Hematopoietic multipotent progenitor cell treated with erythropoietin and hydrocortisone succinate and interleukin-3 and kit ligand, for 6 days (in vitro differentiated cells): ENCODE measurements around the gene TEAD1.
"Not testable (repeated sequence)": the region's sequence is repeated elsewhere in the genome, so short reads cannot be mapped to it uniquely, and the experiment has no call there.

Experiments
- DNase-seq: peaks from one replicate; pipeline ENCODE4 v3.0.0-alpha.2; 2015

The TEAD1 gene

DNA sequence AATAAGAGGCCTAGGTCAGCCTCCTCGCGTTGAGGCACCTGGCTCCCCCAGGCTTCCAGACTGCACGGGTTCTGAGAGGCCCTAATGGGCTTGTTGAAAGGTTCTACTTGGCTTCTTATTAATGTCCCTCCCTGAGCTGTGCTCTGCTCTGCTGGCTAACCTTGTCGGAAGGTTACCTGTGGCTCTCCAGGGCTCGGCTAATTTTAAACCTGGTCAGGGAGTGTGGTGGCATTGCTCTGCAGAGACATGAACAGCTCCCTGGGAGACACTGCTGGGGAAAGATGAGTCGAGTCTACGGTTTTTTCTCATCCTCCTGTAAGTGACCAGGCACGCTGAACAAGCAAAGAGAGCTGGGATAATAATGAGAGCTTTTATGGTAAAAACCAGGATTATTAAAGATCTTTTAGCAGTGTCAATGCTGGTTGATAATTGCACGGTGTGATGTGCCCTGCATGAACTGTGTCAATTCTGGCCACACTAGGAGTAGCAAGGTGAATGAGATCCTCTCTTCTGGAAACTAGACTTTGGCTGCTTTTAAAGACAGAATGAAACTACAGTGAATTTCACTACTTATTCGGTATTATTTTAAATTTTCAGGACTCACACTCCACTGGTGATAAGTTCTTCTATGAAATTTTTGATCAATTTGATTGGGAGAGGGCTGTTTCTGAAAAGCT, 70.7 kb downstream of the TEAD1 start:
- no peak for DNase-seq

DNA sequence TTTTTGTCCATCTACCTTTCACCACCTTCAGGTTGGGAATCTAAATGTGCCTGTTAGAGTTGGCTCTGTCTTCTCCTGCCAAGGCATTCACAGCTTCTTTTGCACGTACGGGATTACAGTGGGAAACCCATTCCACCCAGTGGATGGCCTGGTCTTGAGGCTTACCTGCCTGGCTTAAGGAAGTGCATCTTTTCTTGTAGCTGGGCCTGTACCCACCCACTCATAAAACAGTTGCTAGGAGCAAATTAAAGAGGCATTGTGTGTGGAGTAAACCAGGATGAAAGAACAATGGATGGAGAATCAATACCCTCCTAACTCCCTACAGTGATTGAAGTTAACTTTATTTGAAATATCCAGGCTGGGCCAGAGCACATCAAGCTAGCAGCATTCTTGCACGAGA, 71.6 kb downstream of the TEAD1 start:
- no peak for DNase-seq

DNA sequence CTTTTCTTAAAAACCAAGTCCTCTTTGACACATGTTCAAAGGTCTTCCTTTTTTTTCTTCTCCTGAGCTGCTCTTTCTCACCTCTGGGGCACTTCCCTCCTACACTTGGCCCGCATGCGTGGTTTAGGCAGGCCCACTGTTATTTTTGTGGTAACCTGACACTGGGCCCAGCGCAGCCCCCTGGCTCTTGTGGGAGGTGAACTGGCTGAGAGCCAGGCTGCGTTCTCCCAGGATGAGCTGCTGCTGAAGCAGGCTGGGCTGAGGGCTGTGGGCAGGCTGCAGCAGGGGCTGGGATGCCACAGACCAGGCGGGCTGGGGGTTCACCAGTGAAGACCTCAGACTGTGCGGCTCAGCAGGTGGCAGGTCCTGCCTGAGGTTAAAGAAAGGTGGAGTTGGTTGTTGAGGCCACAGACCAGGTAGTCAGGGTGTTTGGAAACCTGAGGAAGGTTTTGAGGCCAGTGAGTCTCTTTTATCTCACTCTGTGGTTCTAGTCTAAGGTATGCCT, 72.4 kb downstream of the TEAD1 start:
- no peak for DNase-seq

DNA sequence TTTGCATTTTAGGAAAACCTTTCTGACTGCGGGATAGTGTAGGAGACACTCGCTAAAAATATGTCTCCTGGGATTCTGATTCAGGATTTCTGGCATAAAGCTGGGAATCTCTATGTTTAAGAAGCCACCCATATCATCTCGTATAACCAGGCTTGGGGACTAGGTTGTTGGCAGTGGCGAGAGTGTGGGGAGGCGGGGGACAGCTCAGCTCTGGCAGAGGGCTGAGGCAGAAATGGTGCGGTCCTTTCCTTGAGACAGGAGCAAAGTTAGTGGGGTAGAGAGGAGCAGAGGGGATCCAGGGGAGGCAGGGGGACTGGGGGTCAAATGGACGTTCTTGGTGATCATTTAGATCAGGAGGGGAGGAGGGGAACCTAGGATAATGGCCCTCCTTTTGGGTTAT, 74.3 kb downstream of the TEAD1 start:
- no peak for DNase-seq

DNA sequence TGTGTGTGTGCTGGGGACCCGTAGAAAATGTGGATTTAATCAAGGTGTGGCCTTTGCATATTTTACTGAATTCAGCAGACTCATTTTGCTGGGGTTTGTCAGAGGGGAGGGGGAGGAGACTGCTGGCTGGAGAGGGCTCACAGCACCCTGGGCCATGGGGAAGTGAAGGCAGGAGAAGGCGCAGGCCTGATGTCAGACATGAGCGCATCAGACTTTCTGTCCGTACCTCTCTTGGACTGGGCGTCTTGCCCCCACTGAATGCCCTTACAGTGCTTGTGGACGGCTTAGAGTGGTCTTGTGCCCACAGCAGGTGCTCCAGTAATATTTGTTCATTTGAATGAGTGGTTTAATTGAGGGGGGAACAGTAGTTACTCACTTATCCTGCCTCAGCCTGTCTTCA, 75.2 kb downstream of the TEAD1 start:
- DNase-seq: no peak

DNA sequence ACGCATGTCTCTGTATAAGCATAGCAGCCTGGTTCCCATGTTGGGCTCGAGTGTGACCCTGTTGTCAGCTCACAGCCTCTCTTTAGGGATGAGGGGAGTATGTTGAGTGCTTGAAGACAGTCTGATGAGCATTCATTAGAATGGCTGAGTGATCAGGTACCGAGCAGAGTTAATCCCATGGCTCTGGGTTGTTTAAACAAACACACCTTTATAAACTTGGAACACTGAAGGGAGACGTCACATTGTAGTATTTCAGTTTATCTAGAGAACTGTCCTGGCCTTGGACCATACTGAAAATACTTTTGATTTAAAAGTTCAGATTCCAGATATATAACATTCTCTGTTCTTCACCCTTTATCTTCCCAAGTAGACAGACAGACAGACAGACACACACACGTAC, 76.0 kb downstream of the TEAD1 start:
- DNase-seq: no peak

DNA sequence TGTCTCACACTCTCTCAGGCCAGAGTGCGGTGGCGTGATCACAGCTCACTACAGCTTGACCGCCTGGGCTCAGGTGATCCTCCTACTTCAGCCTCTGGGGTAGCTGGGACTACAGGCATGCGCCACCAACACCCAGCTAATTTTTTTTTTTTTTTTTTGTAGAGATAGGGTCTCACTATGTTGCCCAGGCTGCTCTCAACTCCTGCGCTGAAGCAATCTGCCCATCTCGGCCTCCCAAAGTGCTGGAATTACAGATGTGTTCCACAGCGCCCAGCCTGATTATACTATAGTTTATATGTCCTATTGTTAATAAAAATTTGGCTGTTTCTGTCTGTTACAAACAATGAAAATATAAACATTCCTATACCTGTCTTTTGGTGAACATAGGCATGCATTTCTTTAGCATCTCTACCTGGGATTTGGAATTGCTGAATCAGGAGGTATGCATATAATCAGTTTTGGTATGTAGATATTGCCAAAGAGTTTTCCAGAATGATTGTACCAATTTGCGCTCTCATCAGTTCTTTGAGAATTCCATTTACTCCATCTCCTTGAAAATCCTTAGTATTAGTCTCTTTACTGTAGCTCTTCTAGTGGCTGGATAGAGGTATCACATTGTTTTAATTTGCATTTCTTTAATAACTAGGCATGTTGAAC, 78.8 kb downstream of the TEAD1 start:
- no peak for DNase-seq

DNA sequence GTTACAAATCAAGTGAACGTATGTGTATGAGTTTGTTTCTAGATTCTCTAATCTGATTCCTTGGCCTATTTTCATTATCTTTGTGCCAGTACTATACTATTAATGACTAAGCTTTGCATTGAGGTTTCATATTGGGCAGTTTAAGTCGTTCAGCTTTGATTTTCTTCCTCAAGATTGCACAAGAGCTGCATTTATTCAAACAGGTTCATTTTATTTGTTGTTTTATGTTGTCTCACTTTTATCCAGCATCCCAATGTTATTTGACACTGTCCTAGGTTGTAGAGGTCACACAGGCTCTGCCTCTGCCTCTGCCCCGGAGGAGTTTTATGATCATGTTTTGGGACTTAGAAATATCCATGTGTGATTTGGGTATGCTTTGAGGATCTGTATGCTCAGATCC, 79.8 kb downstream of the TEAD1 start:
- no peak for DNase-seq

DNA sequence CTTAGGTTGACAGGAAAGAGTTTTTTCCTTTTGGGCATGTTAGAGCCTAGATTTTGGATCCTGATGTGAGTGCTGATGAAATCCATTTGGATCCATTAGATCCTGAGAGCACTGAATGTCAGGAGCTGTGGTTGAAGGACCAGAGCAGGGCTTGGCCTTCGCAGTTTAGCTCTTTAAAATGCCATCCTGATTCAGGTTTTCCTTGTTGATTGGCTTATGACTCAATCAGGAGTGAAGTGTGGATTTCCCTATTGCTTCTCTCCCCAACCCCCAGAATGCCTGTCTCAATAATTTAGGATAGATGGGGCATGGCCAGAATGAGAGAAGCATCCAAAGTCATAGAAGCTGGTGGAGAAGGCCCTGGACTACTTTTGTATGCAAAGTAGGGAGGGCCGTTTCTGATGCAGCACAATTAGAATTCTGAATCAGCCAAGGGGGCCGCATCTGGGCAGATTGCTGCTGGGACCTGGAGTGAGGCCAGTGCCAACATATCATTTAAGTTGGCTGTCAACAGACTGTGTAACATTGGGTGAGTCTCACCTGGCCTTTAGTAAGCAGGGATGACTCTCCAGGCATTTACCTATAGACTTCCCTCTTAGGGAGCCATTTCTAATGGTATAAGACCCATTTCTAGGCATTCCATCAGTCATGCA, 80.5 kb downstream of the TEAD1 start:
- no peak for DNase-seq

DNA sequence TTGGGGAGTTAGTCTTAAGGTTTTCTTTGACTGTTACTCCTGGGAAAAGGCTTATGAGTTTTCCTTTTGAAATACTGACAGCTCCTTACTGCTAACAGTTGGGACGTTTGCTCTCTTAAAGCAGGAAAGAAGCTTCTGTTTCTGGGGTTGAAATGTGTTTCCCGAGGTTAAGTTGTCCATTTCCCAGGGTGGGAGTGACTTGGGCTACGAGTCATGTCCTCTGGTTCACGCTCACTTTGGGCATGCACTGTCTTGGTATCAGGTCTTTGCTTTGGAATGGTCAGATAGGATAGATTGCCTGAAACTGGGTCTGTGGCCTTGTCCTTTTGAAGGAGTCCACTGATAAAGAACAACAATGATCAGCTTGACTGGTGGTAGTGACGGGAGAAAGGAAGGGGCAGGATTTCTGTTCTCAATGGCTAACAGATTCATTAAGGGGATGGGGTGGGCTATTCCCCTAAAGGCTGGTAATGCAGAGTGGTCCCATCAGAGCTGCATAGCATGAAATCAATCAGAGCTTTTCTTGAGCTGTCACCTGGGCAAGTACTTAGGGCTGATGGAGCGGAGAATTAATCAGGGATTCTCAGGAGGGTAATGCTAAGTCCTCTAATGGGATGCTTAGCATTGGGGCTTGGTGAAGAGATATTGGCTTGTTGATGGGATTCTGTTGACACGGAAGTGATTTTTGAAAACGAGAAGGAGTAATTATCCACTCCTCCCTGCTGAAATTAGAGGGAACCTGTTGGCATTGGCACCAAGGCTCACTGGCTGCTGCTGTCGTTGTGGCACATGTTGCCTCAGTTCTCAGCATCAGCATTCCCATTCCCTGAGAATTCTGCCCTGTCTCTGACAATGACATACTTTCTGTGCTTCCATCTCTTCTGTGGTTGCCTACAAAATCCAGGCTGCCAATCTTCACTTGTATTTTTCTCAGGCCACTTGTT, 81.6 kb downstream of the TEAD1 start:
- DNase-seq: no peak

DNA sequence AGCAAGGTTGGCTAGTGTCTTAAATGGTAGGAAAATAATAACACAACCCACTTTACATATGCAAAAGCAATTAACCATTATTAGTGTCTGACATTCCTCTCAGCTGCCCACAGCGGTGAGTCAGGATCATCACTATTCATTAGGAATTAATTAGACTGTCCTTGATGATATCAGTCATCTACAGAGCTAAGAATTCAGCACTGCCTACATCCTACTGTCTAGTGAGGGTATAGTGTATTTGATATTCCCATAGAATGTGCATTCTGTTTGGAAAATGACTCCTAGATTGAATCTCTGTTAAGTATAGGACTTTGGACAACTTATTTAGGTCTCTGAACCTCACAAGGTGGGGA, 82.2 kb downstream of the TEAD1 start:
- no peak for DNase-seq

DNA sequence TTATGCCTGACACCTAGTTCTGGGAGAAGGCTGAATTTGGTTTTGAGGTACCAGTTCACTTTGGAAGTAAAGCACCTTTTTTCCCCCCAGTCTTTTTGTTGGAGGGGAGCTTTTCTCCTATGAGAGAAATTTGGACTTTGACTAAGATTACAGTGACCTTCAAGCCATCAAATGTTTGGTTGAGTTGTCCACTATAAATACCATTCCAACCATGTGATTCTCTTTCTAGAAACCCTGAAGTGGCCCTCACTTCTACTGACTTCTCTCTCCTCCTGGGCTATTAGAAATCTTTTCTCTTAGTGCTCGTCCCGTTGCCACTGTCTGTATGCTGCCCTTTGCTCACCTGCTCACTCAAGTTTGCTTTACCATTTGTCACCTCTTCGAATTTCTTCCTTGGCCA, 82.6 kb downstream of the TEAD1 start:
- DNase-seq: no peak

DNA sequence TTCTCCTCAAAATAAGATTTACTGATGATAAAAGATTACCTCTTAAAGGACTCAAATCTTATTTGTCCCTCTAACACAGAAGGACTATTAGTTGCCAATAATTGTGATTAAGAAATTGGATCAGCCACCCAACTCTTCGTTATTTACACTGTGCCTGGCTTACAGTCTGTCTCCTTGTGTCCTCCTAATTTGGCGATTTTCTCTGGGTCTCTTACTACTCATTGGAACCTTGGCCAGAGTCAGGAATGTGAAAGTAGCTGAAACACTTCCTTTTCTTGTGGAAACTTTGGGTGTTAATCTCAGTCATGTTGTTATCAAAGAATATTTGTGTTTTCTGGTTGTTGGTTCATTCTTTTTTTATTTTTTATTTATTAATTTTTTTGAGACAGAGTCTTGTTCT, 83.2 kb downstream of the TEAD1 start:
- DNase-seq: no peak

DNA sequence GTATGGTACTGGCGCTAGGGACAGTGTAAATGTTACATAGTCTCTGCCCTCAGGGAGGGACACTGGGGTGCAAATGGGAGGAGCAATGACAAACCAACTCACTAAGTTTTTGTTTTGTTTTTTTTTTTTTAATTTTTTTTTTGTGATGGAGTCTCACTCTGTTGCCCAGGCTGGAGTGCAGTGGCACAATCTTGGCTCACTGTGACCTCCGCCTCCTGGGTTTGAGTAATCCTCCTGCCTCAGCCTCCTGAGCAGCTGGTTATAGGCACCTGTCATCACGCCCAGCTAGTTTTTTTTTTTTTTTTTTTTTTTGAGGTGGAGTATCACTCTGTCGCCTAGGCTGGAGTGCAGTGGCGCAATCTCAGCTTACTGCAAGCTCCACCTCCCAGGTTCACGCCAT, 83.9 kb downstream of the TEAD1 start:
- DNase-seq: not testable (repeated sequence)

DNA sequence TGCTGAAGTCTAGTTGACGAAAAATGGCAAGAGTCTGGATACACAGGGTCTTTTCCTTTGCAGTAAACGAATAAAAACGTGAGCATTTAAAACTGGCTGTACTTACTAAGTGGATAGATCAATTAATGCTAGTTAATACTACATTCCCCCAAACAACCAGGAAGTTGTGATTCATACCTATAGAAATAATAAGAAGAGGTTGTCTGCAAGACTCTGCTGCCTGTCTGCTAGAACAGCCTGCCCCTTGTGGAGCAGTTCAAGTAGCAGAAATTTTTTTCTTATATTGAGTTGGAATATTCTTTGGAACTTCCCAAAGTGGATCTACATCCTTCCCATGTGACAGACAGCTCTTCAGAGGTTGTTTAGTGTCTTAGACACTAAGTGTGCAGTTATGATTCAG, 86.8 kb downstream of the TEAD1 start:
- peak; percentile 2 for DNase-seq

DNA sequence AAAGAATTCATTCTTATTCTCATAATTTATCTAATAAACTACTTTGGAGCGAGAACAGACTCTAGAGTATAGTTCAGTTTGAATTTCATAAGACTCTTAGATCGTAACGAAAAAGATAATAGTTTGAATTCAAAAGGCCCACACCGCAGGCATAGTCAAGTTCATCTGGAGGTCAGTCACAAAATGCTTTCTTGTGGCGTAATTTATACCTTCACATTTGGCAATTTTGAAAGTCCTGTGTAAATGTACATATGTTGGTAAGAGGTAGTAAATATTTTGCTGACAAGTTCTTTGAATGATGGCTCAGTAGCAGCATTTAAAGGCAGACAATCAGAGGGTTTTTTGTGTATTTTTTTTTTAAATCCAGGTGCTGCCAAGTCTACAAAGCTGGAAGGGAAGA, 88.1 kb downstream of the TEAD1 start:
- DNase-seq: no peak

DNA sequence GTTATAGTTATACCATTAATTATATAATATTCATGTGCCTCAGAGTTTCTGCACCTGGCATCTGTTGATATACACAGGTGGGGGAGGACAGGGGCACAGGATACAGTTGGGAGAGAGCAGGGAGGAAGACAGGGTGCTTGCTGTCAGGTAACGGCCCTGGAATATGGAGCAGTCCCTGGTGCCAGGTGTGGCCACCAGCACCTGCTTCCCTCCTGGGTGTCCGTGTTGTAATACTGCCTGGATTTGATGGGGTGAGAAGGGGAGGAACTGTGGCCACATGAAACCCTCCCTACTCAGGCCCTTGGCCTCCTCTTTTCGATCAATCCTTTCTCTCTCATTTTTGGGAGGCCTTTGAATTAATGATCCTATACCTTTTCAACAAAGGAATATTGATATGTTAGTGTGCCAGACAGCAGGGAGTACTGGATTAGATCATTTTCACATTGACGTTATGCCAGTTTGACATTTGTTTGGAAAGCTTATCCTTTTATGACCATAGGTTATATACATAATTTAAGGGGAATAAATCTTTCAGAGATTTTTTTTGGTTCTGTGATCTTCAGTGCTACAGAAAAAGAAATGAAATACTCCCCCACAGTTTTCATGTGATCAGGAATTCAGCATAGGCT, 88.6 kb downstream of the TEAD1 start:
- no peak for DNase-seq

DNA sequence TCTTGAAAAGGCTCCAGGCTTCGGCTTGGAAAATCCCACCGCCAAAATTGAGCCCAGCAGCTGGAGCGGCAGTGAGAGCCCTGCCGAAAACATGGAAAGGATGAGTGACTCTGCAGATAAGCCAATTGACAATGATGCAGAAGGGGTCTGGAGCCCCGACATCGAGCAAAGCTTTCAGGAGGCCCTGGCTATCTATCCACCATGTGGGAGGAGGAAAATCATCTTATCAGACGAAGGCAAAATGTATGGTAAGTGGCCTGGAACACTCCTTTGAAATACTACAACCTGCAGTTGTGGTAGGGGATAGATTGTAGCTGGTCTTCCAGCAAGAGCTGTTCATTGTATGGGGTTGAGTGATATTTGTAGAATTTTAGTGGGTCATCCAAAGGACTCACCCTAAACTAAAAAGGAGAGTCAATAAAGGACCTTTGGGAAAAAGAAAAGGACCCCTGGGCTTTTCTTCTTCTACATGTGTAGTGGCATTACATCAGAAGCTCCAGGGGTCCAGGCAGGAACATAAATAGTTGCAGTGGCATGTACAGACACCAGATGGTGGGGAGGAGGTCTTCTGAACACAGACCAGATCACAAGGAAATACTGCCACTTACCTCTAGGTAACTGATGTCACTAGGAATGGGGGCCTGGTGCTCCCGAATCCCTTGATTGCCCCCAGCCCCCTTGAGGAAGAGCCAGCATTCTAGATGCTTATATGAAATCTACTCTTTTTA, 90.1 kb downstream of the TEAD1 start:
- no peak for DNase-seq

DNA sequence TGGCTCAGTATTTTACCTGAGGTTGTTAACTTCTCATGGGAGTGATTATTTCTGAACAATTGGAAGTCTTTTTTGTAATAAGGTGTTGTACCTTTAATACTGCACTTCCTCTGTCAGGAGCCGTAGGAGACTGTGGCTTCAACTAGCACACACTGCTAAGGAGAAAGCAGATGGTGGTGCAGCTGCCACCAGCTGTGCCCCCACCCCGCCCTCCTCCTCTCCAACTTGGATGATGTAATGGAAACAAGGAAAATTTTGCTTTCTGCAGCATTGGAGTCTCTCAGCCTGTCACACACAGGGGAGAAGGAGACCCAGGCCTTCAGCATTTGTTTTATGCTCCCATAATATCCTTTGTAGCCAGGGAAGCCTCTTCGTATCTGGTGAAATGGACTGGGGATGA, 91.2 kb downstream of the TEAD1 start:
- DNase-seq: no peak

DNA sequence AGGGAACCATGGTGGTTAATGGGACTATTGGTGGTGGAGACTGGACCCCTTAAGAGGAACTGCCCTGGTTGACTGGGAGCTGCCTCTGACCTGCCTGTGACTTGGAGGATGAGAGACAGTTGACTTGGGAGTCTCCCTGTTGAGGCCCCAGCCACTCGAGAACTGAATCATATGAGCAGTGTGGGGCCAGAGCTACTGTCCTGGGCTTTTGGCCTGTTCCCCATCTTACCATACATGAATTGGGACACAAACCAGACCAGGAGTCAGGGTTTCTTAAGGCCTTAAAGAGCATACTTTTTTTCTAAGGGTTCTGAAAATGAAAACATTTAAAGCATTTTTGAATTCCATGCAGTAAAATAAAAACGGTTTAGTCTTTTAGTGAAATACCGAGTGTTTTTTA, 92.8 kb downstream of the TEAD1 start:
- DNase-seq: no peak

DNA sequence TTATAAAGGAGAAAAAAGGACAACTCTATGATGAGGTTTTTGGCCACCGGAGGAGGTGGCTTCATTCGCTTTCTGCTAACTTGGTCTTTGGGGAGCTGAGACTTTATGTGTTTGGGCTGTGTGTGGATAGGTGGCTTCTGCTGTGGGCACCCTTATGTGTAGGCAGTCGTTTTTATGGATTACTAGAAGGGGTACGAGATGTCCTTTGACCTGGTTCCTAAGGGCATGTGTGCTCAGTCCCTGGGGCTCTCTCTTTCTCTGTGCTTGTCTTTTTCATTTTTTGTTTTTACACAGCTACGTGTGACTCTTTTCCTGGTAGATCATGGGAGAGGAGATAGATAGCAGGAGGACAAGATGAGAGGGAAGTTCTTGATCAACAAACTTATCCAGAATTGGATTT, 93.4 kb downstream of the TEAD1 start:
- DNase-seq: no peak
